ENCODE data around the gene ZNF670. TPM values are rescaled to one million over a fixed set of nuclear protein-coding genes. Genes with fewer than 3 reads are reported as not detected.

Gene ZNF670
- total RNA-seq, 1 donor from 2014 or later = 2.7 TPM

DNA sequence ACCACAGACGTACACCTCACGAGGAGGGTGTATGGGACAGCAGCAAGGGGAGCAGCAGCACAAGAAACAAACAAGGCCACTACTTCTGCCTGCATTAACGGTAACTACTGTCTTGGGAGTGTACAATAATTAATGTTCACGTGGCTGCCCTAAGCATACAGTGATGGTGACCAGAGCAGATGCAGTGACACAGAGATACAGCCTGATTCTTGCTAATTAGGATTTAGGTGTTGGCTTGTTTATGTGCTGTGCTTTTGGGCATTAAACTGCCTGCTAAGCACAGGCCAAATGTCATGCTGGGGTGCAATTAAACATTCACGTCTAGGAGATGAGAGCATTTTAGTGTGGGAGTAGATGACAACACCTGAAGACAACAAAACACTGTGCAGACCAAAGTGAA lies 18.3 kb upstream of the ZNF670 start:
- DNase-seq (ENCODE audit: extremely low spot score in 2 of 2) = no peak
- TF ChIP-seq CTCF (IDR thresholded peaks at IDR 0.05) (no peak), POLR2AphosphoS5 (IDR thresholded peaks at IDR 0.05; ENCODE audit: insufficient read depth in 1 of 2, low read depth in 1 of 2) (no peak), POLR2A (IDR thresholded peaks at IDR 0.05) (no peak)

GRCh38 chr1:247096544-247096943 lies 17.9 kb upstream of the ZNF670 start:
- DNase-seq (ENCODE audit: extremely low spot score in 2 of 2) = no peak
- H3K9me3 ChIP-seq = peaks cover 7% of the 10 kb centered on the region
- H3K27ac ChIP-seq = no peak overlapping the region
- H3K4me3 ChIP-seq = no peak overlapping the region
- H3K27me3 ChIP-seq = no peaks in the 10 kb centered on the region
- H3K36me3 ChIP-seq = peaks cover 0 to 31% of the 10 kb centered on the region in 2 donors
- intact Hi-C loops (cut with DNase I) = no loop called here
- no peaks in the 10 kb centered on the region for H3K4me1 ChIP-seq
- TF ChIP-seq CTCF (IDR thresholded peaks at IDR 0.05) = no peak
- TF ChIP-seq POLR2AphosphoS5 (IDR thresholded peaks at IDR 0.05; ENCODE audit: insufficient read depth in 1 of 2, low read depth in 1 of 2) = no peak
- TF ChIP-seq POLR2A (IDR thresholded peaks at IDR 0.05) = no peak

More for the DNA sequence above, 18.3 kb upstream of the ZNF670 start:
- Histone ChIP-seq H3K27ac (no peak overlapping the region), H3K9me3 (peaks cover 7% of the 10 kb centered on the region), H3K4me1 (peaks cover under 1% of the 10 kb centered on the region), H3K36me3 (peaks cover 0 to 35% of the 10 kb centered on the region in 2 donors), H3K27me3 (no peaks in the 10 kb centered on the region), H3K4me3 (no peak overlapping the region)
- intact Hi-C loops (cut with DNase I) = no loop called here

DNA sequence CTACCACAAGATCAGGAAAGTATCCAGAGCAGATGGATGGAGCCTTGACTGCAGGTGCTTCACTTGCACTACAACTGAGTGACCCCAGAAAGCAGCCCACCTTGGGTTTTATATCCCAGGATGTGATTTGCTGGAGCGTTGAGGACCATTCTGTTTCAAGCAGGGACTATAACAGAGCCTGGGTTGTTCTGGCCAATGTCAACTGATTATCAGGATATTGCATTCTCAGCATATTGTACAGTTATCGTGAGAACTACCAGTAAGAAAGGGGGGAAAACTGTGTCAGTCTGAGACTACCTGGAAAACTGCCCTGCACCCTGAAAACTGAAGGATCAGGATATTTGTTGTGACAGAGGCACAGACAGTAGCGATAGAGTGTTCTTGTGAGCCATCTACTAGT lies 17.5 kb upstream of the ZNF670 start:
- DNase-seq (ENCODE audit: extremely low spot score in 2 of 2) = no peak
- Histone ChIP-seq H3K4me3 (no peak overlapping the region), H3K9me3 (peaks cover 6% of the 10 kb centered on the region)

DNA sequence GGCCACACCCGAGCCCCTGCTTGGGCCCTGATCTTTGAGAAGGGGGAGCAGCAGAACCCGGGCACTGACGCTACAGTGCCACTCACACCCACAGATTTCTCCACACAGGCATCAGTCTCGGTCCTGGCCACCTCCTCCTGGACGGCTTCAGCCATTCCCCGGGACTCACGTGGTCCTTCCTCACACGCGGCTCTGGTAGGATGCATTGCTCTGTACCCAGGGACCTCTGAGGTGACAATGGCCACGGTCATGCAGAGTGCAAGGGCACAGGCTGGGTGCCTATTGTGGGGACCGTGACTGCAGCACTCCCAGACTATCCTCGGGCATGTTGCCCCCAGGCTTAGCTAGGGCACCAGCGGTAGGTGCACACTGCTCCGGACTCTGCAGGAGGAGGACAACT lies 11.8 kb upstream of the ZNF670 start:
- H3K4me3 ChIP-seq = no peak overlapping the region
- H3K27ac ChIP-seq = no peak overlapping the region
- intact Hi-C loops (cut with DNase I) = no loop called here
- H3K36me3 ChIP-seq = no peaks in the 10 kb centered on the region
- no peaks in the 10 kb centered on the region for H3K9me3 ChIP-seq
- TF ChIP-seq POLR2AphosphoS5 (IDR thresholded peaks at IDR 0.05; ENCODE audit: insufficient read depth in 1 of 2, low read depth in 1 of 2) (no peak), POLR2A (IDR thresholded peaks at IDR 0.05) (no peak), CTCF (IDR thresholded peaks at IDR 0.05) (no peak)
- H3K27me3 ChIP-seq = no peaks in the 10 kb centered on the region
- H3K4me1 ChIP-seq = no peaks in the 10 kb centered on the region
- no peak for DNase-seq (ENCODE audit: extremely low spot score in 2 of 2)

More for the DNA sequence above, 17.5 kb upstream of the ZNF670 start:
- peaks cover 0 to 27% of the 10 kb centered on the region in 2 donors for H3K36me3 ChIP-seq
- no peaks in the 10 kb centered on the region for H3K27me3 ChIP-seq
- intact Hi-C loops (cut with DNase I) = no loop called here
- TF ChIP-seq POLR2A (IDR thresholded peaks at IDR 0.05) (no peak), CTCF (IDR thresholded peaks at IDR 0.05) (no peak), POLR2AphosphoS5 (IDR thresholded peaks at IDR 0.05; ENCODE audit: insufficient read depth in 1 of 2, low read depth in 1 of 2) (no peak)
- no peaks in the 10 kb centered on the region for H3K4me1 ChIP-seq
- no peak overlapping the region for H3K27ac ChIP-seq

GRCh38 chr1:247089616-247090375 lies 11.2 kb upstream of the ZNF670 start:
- no peaks in the 10 kb centered on the region for H3K4me1 ChIP-seq
- DNase-seq (ENCODE audit: extremely low spot score in 2 of 2) = no peak
- intact Hi-C loops (cut with DNase I) = no loop called here
- H3K36me3 ChIP-seq = no peaks in the 10 kb centered on the region
- TF ChIP-seq POLR2A (IDR thresholded peaks at IDR 0.05) (no peak), CTCF (IDR thresholded peaks at IDR 0.05) (no peak), POLR2AphosphoS5 (IDR thresholded peaks at IDR 0.05; ENCODE audit: insufficient read depth in 1 of 2, low read depth in 1 of 2) (no peak)
- H3K4me3 ChIP-seq = no peak overlapping the region
- H3K9me3 ChIP-seq = no peaks in the 10 kb centered on the region
- no peak overlapping the region for H3K27ac ChIP-seq
- no peaks in the 10 kb centered on the region for H3K27me3 ChIP-seq

Measured in vagina (tissue), 2 donors.